Endothelial cell of hepatic sinusoid (primary cell): ENCODE measurements around the gene TUBG1.

Experiments used
- in situ Hi-C: cut with HindIII; loops from 2 replicates; pipeline ENCODE4 v1.10.0; 2017; ENCODE audit warnings: low sequenced_read_pairs

The TUBG1 gene

GRCh38 chr17:42609182-42609813 lies at the start of gene TUBG1, which contains the start of gene RETREG3:
TUBG1 (plus strand) TSS chr17:42609683; CDS start chr17:42609738, 55 bp downstream.
RETREG3 (minus strand) TSS chr17:42609374; CDS start chr17:42609324, 50 bp downstream.
- in situ Hi-C loops: loop anchor here (5.0 to 25.0 kb wide), 2 partner anchors 53 to 328 kb away; no protein-coding TSS in a partner anchor

GRCh38 chr17:42560246-42560645 lies 49.2 kb upstream of the TUBG1 start:
- in situ Hi-C loops: no loop called here

DNA sequence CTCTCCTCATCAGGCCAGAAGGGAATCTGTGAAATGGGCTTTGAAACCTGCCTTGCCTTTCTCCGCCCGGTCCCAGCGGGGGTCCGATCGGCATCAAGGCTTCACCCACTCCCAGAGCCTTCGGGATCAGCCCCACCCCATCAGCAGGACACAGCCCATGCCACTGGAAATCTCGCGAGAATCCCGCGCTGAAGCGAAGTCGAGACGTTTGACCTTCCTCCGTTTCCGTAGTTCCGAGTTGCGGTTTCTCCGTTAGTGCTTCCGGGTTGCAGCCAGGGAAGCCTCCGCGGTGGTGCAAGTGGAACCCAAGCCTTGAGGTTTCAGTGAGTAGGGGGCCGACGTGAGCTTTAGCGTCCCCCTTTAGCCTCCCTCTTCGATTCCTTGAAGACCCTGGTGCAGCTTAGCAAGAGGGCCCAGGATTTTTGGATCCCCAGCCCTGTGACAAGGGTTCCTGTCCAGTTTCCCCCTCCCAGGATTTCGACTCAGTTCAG lies 47.5 kb upstream of the TUBG1 start, which contains the start of gene COASY:
TSS of gene COASY (plus strand) at position 252 of the 491 bp plus-strand sequence. CDS start 475 bp downstream, outside the sequence.
- in situ Hi-C loops: no loop called here

- in situ Hi-C loops: no loop called here
These were observed 46.9 kb upstream of the TUBG1 start for GRCh38 chr17:42562388-42563142.

DNA sequence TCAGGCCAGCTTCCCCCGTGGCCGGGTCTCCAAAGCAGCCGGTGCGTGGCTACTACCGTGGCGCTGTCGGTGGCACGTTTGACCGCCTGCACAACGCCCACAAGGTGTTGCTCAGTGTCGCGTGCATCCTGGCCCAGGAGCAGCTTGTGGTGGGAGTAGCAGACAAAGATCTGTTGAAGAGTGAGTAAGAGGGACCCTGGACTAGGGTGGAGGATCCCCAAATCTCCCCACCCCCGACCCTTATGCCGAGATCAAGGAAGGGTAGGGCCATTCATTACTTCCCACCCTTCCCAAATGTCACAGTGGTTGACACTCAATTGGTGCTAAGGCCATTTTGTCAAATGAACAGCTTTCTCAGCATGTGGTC lies 46.4 kb upstream of the TUBG1 start:
- in situ Hi-C loops: no loop called here

DNA sequence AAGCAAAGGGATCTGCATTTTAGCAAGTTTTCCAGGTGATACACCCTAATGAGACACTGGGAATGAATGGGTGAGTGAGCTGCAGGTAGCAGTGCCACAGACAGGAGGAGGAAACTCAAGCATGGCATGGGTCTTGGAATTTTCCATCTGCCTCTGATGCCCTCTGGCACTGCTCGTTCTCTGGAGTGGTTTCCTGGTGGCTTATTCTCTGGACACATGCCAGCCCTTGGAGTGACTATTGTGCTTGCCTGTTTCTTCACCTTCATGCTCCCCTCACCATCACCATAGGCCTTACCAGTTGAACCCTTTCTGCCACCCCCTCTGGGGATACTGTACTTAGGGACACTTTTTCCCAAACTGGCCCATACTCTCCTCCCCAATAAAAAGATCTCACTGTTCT lies 45.9 kb upstream of the TUBG1 start:
- in situ Hi-C loops: no loop called here

DNA sequence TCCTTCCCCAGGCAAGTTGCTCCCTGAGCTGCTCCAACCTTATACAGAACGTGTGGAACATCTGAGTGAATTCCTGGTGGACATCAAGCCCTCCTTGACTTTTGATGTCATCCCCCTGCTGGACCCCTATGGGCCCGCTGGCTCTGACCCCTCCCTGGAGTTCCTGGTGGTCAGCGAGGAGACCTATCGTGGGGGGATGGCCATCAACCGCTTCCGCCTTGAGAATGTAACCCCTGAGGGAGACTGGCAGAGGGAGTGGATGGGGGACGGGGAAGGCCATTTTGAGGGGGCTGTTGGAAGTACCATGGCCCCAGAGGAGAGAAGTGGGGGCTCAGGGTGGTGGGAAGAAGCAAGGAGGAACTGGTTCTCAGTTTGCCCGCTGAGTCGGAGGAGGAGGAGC lies 45.5 kb upstream of the TUBG1 start:
- in situ Hi-C loops: no loop called here

DNA sequence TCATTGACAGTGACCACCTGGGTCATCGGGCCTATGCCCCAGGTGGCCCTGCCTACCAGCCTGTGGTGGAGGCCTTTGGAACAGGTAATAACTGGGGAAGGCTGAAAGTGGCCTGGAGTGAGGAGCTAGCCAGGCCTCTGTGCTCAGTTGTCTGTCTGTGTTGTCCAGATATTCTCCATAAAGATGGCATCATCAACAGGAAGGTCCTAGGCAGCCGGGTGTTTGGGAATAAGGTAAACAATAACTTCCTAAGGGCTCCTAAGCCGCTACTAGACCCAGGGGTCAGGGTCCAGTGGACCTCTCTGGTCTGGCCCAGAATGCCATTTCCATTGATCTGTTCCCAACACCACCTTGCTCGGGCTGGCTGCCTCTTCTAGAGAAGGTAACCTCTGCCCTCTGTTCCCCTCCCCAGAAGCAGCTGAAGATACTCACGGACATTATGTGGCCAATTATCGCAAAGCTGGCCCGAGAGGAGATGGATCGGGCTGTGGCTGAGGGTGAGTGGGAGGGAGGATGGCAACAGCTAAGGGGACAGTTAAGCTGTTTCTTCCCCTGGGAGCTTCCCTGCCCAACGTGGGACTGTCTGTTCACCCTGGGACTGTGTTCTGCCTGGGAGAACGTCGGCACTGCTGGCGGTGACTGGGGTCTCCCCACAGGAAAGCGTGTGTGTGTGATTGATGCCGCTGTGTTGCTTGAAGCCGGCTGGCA lies 44.5 kb upstream of the TUBG1 start:
- in situ Hi-C loops: no loop called here

- in situ Hi-C loops: no loop called here
These were observed 43.8 kb upstream of the TUBG1 start for GRCh38 chr17:42565523-42566214.

- in situ Hi-C loops: no loop called here
These were observed 43.1 kb upstream of the TUBG1 start for GRCh38 chr17:42566215-42566882.

DNA sequence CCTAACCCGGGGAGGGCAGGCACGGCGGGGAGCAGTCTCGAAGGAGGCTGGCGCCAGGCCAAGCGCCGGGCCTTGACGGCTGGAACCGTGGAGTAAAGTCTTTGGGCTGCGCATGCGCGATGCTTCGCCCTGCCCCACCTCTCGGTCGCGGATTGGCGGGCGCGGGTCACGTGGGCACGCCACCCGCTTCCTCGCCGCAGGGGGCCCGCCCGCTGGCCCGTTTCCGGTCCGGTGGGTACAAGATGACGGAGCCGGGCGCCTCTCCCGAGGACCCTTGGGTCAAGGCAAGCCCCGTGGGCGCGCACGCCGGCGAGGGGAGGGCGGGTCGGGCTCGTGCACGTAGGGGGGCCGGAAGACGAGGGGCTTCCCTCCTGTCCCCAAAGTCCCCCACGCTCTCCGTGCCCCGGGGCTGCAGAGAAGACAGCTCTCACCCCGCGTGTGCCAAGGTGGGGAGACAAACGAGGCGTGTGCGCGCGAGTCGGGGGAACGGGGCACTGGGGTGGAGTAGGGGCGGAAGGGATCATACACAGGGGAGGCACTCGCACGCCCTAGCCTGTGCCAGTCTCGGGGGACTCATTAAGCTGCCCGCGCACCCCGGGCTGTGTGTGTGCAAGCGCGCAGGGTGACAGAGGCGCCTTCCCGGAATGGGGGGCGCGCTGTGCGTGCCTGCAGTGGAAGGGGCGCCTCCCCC lies 42.5 kb upstream of the TUBG1 start, which contains the start of gene MLX:
TSS of gene MLX (plus strand) at position 218 of the 691 bp plus-strand sequence. CDS start at position 243, 25 bp downstream.
- in situ Hi-C loops: no loop called here

DNA sequence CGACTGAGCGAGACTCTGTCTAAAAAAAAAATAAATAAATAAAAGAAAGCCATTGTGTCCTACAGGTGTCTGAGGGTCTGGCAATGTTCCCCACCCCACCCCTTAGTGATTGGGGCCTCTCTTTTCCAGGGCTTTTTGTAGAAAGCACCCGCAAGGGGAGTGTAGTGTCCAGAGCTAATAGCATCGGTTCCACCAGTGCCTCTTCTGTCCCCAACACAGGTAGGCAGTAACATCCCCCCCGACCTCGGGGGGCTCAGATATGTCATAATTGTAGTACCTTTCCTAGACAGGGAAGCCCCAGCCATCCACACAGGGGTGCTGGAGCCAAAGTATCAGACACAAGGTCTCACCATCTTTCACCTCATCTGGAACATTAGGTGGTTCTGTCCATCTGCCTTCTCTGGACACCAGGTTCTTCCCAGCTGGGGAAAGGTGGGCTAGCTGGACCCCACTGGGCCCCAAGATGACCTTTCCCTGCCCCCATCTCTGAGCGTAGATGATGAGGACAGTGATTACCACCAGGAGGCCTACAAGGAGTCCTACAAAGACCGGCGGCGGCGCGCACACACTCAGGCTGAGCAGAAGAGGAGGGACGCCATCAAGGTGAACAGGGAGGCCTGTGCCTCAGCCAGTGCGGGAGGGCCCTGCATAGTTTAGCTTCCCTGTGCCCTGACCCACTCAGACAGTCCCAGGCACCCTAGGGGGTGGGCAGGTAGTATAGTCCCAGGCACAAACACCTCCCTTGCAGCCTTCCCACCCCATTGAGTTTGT lies 41.0 kb upstream of the TUBG1 start:
- in situ Hi-C loops: no loop called here

GRCh38 chr17:42571435-42572225 lies 37.9 kb upstream of the TUBG1 start:
- in situ Hi-C loops: loop anchor here (10.0 kb wide), 1 partner anchor 113 kb away; the partner anchor contains the start of genes CCR10 and CNTNAP1

DNA sequence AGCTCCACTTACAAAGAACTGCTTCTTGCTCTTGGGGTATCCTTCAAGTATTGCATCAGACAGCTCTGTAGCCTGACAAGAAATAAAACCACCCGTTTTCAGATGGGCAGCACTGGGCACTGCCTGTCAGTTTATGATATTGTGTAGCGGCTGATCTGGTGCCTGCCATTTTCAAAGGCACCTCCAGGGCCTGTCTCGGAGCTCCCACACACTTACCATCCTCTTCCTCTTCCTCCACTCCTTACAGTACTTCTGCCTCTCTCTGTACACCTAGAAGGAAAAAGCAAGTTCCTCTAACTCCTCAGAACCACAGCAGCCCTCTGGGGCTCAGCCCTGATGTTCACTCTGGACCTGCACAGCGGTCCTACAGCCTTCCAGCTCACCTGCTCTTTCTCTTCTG lies 36.4 kb upstream of the TUBG1 start:
- in situ Hi-C loops: loop anchor here (10.0 kb wide), 1 partner anchor 112 kb away; the partner anchor contains the start of genes CCR10 and CNTNAP1

- in situ Hi-C loops: loop anchor here (10.0 kb wide), 1 partner anchor 110 kb away; the partner anchor contains the start of genes CCR10 and CNTNAP1
These were observed 35.0 kb upstream of the TUBG1 start for GRCh38 chr17:42574463-42574862.

DNA sequence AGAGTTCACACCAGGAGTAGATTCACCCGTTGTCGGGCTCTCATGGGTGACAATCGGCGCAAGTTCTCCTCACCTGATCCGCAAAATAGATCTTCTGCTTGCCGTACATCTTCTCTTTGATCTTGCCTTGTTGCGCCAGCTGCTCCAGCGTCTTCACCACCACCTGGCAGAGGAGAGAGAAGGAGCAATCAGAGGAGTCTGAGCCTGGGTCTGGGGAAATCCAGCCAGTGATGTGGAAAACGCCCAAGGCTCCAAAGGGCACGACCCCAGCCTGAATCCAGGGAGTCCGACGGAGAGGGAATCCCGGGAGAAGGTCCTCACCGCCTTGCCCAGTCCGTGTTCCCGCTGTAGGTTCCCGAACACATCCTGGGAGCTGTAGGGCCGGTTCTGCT lies 32.3 kb upstream of the TUBG1 start:
- in situ Hi-C loops: loop anchor here (10.0 kb wide), 1 partner anchor 108 kb away; the partner anchor contains the start of genes CCR10 and CNTNAP1

GRCh38 chr17:42577532-42578281 lies 31.8 kb upstream of the TUBG1 start, which contains the start of gene PSMC3IP:
PSMC3IP (minus strand) TSS chr17:42577729; CDS start chr17:42577686, 43 bp downstream.
- in situ Hi-C loops: loop anchor here (10.0 kb wide), 1 partner anchor 107 kb away; the partner anchor contains the start of genes CCR10 and CNTNAP1
